CD8-positive, alpha-beta memory T cell (primary cell): Measurements from ENCODE around the gene GNE. TPM values are rescaled to one million over a fixed set of nuclear protein-coding genes. Genes with fewer than 3 reads are reported as not detected.
A peak's percentile ranks its signal among the peaks of the same experiment; 100 is the strongest.
"Not testable (repeated sequence)": the region's sequence is repeated elsewhere in the genome, so short reads cannot be mapped to it uniquely, and the experiment has no call there.

Source experiments
- CTCF ChIA-PET: fragments of 350-600 bp; sonication (Branson Sonifier 250); formaldehyde crosslinking; loops from one replicate; lab custom pipeline; 2021; ENCODE audit warnings: antibody characterized with exemption; lab: Charles Lee
- POLR2A ChIA-PET: fragments of 350-600 bp; sonication (Branson Sonifier 250); formaldehyde crosslinking; loops from one replicate; lab custom pipeline; 2021; ENCODE audit warnings: antibody characterized with exemption; lab: Charles Lee
- DNase-seq, 5 donors: peaks; one replicate each; pipeline versions ENCODE4 v3.0.0 to v3.0.0-alpha.2; 2020 to 2022; ENCODE audit warnings: mixed read lengths in 1 of 5
- H3K27ac ChIP-seq: one replicate; pipeline ENCODE4 v1.7.0; 2013; ENCODE audit warnings: low read depth, mild to moderate bottlenecking, low read length, moderate library complexity
- H3K27me3 ChIP-seq: 2 replicates; pipeline ENCODE4 v1.7.0; 2013; ENCODE audit warnings: low read length, mild to moderate bottlenecking; ENCODE audit not compliant: insufficient read depth, poor library complexity, severe bottlenecking
- H3K36me3 ChIP-seq: 2 replicates; pipeline ENCODE4 v1.7.0; 2013; ENCODE audit warnings: mild to moderate bottlenecking, low read length, moderate library complexity; ENCODE audit not compliant: insufficient read depth
- H3K4me1 ChIP-seq: 2 replicates; pipeline ENCODE4 v1.7.0; 2013; ENCODE audit warnings: mild to moderate bottlenecking, low read length, moderate library complexity; ENCODE audit not compliant: insufficient read depth
- H3K4me3 ChIP-seq: 2 replicates; pipeline ENCODE4 v1.7.0; 2013; ENCODE audit warnings: mild to moderate bottlenecking, low read length
- H3K9me3 ChIP-seq: 2 replicates; pipeline ENCODE4 v1.7.0; 2013; ENCODE audit warnings: mild to moderate bottlenecking, low read length
- H3K27ac Mint-ChIP-seq, 8 donors: one replicate each; pipeline ENCODE4 v1.8.0; 2020 to 2021; ENCODE audit warnings: mixed read lengths in 8 of 8, mild to moderate bottlenecking in 6 of 8, inconsistent platforms in 3 of 8, moderate library complexity in 3 of 8
- H3K27me3 Mint-ChIP-seq, 2 donors: one replicate each; pipeline ENCODE4 v1.8.0; 2020 to 2021; ENCODE audit warnings: mixed read lengths in 2 of 2, mild to moderate bottlenecking in 1 of 2, moderate library complexity in 1 of 2
- H3K36me3 Mint-ChIP-seq, 3 donors: one replicate each; pipeline ENCODE4 v1.8.0; 2020 to 2021; ENCODE audit warnings: mixed read lengths in 3 of 3, inconsistent platforms in 1 of 3, mild to moderate bottlenecking in 1 of 3
- H3K4me1 Mint-ChIP-seq, 3 donors: one replicate each; pipeline ENCODE4 v1.8.0; 2020 to 2021; ENCODE audit warnings: mixed read lengths in 3 of 3, inconsistent platforms in 1 of 3, mild to moderate bottlenecking in 1 of 3
- H3K4me3 Mint-ChIP-seq, 7 donors: one replicate each; pipeline ENCODE4 v1.8.0; 2020 to 2021; ENCODE audit warnings: mixed read lengths in 7 of 7, mild to moderate bottlenecking in 6 of 7, moderate library complexity in 4 of 7, inconsistent platforms in 2 of 7
- H3K9me3 Mint-ChIP-seq, 5 donors: one replicate each; pipeline ENCODE4 v1.8.0; 2020 to 2022; ENCODE audit warnings: mixed read lengths in 5 of 5, mild to moderate bottlenecking in 3 of 5, moderate library complexity in 2 of 5, inconsistent platforms in 1 of 5
- polyA plus RNA-seq: library from polyadenylated mRNA; unstranded; fragments of 300-500 nt; fragmentation: Illumina TruSeq; gene quantifications from one replicate; pipeline ENCODE4 v1.2.3, GENCODE V29; 2021
- total RNA-seq, 2 experiments: library from RNA; stranded (reverse); gene quantifications; one replicate each; pipeline ENCODE4 v1.2.3, GENCODE V29; 2021

Gene GNE
- total and polyA plus RNA-seq, 3 experiments from 2014 or later = 5.8 to 12.7 (median 11.6) TPM

GRCh38 chr9:36245906-36246305, 12.3 kb downstream of the GNE start:
- H3K36me3 Mint-ChIP-seq = peaks cover 0 to 56% (median 2%) of the 10 kb centered on the region in 3 donors
- no peaks in the 10 kb centered on the region for H3K9me3 ChIP-seq

DNA sequence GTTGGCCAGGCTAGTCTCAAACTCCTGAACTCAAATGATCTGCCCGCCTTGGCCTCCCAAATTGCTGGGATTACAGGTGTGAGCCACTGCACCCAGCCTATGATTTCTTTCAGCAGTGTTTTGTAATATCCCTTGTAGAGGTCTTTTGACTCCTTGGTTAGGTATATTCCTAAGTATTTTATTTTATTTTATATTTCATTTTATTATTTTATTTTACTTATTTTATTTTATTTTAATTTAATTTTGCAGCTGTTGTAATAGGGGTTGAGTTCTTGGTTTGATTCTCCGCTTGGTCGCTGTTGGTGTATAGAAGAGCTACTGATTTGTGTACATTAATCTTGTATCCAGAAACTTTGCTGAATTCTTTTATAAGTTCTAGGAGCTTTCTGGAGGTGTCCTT, 18.6 kb downstream of the GNE start:
- H3K9me3 ChIP-seq, H3K27me3 Mint-ChIP-seq, H3K36me3 ChIP-seq, H3K9me3 Mint-ChIP-seq, H3K4me3 Mint-ChIP-seq, H3K27ac Mint-ChIP-seq, CTCF ChIA-PET, H3K27ac ChIP-seq, H3K27me3 ChIP-seq, H3K4me3 ChIP-seq, DNase-seq, POLR2A ChIA-PET, H3K4me1 ChIP-seq, H3K4me1 Mint-ChIP-seq: not testable (repeated sequence)
- H3K36me3 Mint-ChIP-seq = peaks cover 3 to 58% (median 11%) of the 10 kb centered on the region in 3 donors

More at GRCh38 chr9:36245906-36246305, 12.3 kb downstream of the GNE start:
- Mint-ChIP-seq H3K4me3 (no peak overlapping the region), H3K27me3 (no peaks in the 10 kb centered on the region), H3K4me1 (peaks cover 10 to 19% (median 17%) of the 10 kb centered on the region in 3 donors), H3K27ac (no peak overlapping the region), H3K9me3 (no peaks in the 10 kb centered on the region)
- Histone ChIP-seq H3K4me3 (no peak overlapping the region), H3K27ac (no peak overlapping the region), H3K27me3 (no peaks in the 10 kb centered on the region), H3K36me3 (no peaks in the 10 kb centered on the region), H3K4me1 (no peaks in the 10 kb centered on the region)
- ChIA-PET POLR2A (no interaction called here), CTCF (interaction anchor here (1.0 kb wide), 1 partner anchor 83 kb away, joined by 4 read pairs; no protein-coding TSS in a partner anchor)
- no peak for DNase-seq

DNA sequence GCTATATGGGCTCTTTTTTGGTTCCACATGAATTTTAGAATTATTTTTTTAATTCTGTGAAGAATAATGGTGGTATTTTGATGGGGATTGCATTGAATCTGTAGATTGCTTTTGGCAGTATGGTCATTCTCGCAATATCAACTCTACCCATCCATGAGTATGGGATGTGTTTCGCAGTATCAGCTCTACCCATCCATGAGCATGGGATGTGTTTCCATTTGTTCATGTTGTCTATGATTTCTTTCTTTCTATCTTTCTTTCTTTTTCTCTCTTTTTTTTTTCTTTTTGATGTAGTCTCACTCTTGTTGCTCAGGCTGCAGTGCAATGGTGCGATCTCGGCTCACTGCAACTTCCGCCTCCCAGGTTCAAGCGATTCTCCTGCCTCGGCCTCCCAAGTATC, 19.0 kb downstream of the GNE start:
- Mint-ChIP-seq H3K36me3 (peaks cover 3 to 60% (median 11%) of the 10 kb centered on the region in 3 donors), H3K27ac (peak overlapping the region in 1 of 8 donors; percentile 89)
- H3K9me3 Mint-ChIP-seq, H3K27ac ChIP-seq, H3K27me3 ChIP-seq, H3K4me3 ChIP-seq, H3K4me3 Mint-ChIP-seq, DNase-seq, H3K36me3 ChIP-seq, H3K27me3 Mint-ChIP-seq, H3K9me3 ChIP-seq, POLR2A ChIA-PET, CTCF ChIA-PET, H3K4me1 Mint-ChIP-seq, H3K4me1 ChIP-seq: not testable (repeated sequence)

DNA sequence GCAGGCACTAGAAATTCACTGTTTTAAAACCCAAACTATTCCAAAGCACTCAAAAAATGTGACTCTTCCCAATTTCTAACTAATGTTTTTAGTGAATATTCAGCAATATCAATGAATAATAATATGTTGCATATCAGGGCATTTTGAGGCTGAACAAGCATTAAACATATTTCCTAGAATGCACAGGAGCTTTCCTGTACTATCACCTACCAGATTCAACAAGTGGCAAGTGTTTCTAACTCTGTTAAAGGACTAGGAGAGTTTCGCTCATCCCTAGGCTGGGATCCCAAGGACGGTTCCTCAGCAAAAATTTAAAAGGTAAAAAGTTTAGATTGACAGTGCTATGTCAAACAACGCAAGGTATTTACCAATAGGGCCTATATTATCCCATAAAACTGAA, 21.0 kb downstream of the GNE start:
- H3K4me3 ChIP-seq = no peak overlapping the region
- H3K4me1 ChIP-seq = no peaks in the 10 kb centered on the region
- peaks cover 3 to 7% (median 4%) of the 10 kb centered on the region in 3 donors for H3K4me1 Mint-ChIP-seq
- POLR2A ChIA-PET = no interaction called here
- peaks cover 8% of the 10 kb centered on the region for H3K36me3 ChIP-seq
- no peak for DNase-seq
- no peak overlapping the region for H3K27ac Mint-ChIP-seq
- H3K4me3 Mint-ChIP-seq = no peak overlapping the region
- CTCF ChIA-PET = no interaction called here
- H3K27me3 Mint-ChIP-seq = no peaks in the 10 kb centered on the region
- H3K36me3 Mint-ChIP-seq = peaks cover 3 to 65% (median 13%) of the 10 kb centered on the region in 3 donors
- H3K27me3 ChIP-seq = no peaks in the 10 kb centered on the region
- H3K9me3 Mint-ChIP-seq = no peaks in the 10 kb centered on the region
- no peaks in the 10 kb centered on the region for H3K9me3 ChIP-seq
- no peak overlapping the region for H3K27ac ChIP-seq

GRCh38 chr9:36222449-36222848, 35.8 kb downstream of the GNE start:
- DNase-seq = no peak
- Mint-ChIP-seq H3K27ac (peak overlapping the region in 1 of 8 donors; percentile 35), H3K27me3 (no peaks in the 10 kb centered on the region), H3K9me3 (peaks cover 0 to 7% (median 4%) of the 10 kb centered on the region in 5 donors), H3K36me3 (peaks cover 24 to 89% (median 31%) of the 10 kb centered on the region in 3 donors), H3K4me3 (peak overlapping the region in 1 of 7 donors; percentile 23), H3K4me1 (peaks cover 19 to 22% (median 20%) of the 10 kb centered on the region in 3 donors)
- ChIA-PET POLR2A (no interaction called here), CTCF (interaction anchor here (0.7 kb wide), 1 partner anchor 31 kb away, joined by 4 read pairs; the partner anchor contains the start of gene CLTA)
- H3K27me3 ChIP-seq = no peaks in the 10 kb centered on the region
- H3K9me3 ChIP-seq = peaks cover 8% of the 10 kb centered on the region
- no peak overlapping the region for H3K4me3 ChIP-seq
- peaks cover 4% of the 10 kb centered on the region for H3K4me1 ChIP-seq
- no peak overlapping the region for H3K27ac ChIP-seq
- H3K36me3 ChIP-seq = peaks cover 29% of the 10 kb centered on the region

- H3K27ac ChIP-seq = no peak overlapping the region
- DNase-seq = no peak
- H3K27ac Mint-ChIP-seq = peak overlapping the region in 1 of 8 donors; percentile 69
- H3K9me3 Mint-ChIP-seq = peaks cover 0 to 7% (median 4%) of the 10 kb centered on the region in 5 donors
- H3K36me3 Mint-ChIP-seq = peaks cover 19 to 89% (median 28%) of the 10 kb centered on the region in 3 donors
- H3K27me3 Mint-ChIP-seq = no peaks in the 10 kb centered on the region
- H3K27me3 ChIP-seq = no peaks in the 10 kb centered on the region
- H3K4me3 ChIP-seq = no peak overlapping the region
- H3K4me1 ChIP-seq = peaks cover 8% of the 10 kb centered on the region
- peaks cover 23 to 25% (median 23%) of the 10 kb centered on the region in 3 donors for H3K4me1 Mint-ChIP-seq
- ChIA-PET POLR2A (no interaction called here), CTCF (no interaction called here)
- H3K9me3 ChIP-seq = peaks cover 8% of the 10 kb centered on the region
- peaks cover 26% of the 10 kb centered on the region for H3K36me3 ChIP-seq
- no peak overlapping the region for H3K4me3 Mint-ChIP-seq
These were observed 36.6 kb downstream of the GNE start for GRCh38 chr9:36221667-36222066.

DNA sequence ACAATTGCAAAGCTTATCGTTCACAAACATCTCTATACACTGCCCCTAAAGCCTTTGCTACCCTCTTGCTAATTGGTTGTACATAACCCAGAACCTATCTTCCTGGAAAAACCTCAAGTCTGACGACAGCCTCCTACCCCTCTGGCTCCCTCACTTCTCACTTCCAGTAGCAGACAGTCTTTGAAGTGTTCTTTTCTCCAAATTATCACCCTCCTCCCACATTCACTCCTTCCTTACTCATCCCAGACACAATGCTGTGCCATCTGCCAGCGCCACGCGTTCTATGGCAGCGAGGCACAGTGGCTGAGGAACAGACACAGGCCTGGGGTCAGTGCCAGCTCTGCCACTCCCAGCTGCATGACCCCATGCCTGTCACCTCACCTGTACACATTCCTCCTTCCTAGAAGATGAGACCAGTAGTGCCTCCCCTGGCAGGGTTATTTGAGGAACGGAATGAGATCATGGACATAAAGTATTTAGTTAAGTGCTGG, 39.8 kb downstream of the GNE start:
- Histone ChIP-seq H3K27me3 (no peaks in the 10 kb centered on the region), H3K27ac (no peak overlapping the region), H3K4me3 (no peak overlapping the region), H3K9me3 (peaks cover 8% of the 10 kb centered on the region), H3K36me3 (peaks cover 22% of the 10 kb centered on the region), H3K4me1 (peaks cover 17% of the 10 kb centered on the region)
- Mint-ChIP-seq H3K36me3 (peaks cover 16 to 88% (median 22%) of the 10 kb centered on the region in 3 donors), H3K9me3 (peaks cover 0 to 7% (median 4%) of the 10 kb centered on the region in 5 donors), H3K27ac (peak overlapping the region in 7 of 8 donors; percentile 12 to 87 (median 60)), H3K27me3 (no peaks in the 10 kb centered on the region), H3K4me3 (peak overlapping the region in 4 of 7 donors; percentile 13 to 35 (median 21)), H3K4me1 (peaks cover 25 to 40% (median 39%) of the 10 kb centered on the region in 3 donors)
- no peak for DNase-seq
- POLR2A ChIA-PET = no interaction called here
- CTCF ChIA-PET = no interaction called here

DNA sequence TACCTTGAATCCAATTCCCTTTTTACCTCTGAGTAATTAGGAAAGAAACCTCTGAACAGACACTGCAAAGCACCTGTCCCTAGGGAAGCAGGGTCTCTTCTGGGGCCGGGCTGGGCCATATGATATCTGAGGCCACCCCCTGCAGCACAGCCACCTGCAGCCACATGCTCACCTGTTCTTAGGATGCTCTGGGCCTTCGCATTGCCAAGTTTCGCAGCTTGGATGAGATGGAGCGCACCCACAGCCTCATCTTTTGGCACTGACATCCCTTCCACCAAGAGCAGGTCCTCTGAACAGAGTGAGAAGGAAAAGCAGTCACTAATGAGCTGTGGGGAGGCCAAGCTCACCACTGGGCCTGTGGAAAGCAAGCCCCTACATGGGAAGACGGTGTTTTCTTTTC, 40.2 kb downstream of the GNE start:
- Mint-ChIP-seq H3K4me1 (peaks cover 29 to 44% (median 44%) of the 10 kb centered on the region in 3 donors), H3K4me3 (no peak overlapping the region), H3K9me3 (peaks cover 0 to 7% (median 4%) of the 10 kb centered on the region in 5 donors), H3K27me3 (no peaks in the 10 kb centered on the region), H3K36me3 (peaks cover 12 to 88% (median 18%) of the 10 kb centered on the region in 3 donors), H3K27ac (peak overlapping the region; percentile 12 to 87 (median 58))
- no peak for DNase-seq
- H3K36me3 ChIP-seq = peaks cover 21% of the 10 kb centered on the region
- H3K4me1 ChIP-seq = peaks cover 17% of the 10 kb centered on the region
- no peak overlapping the region for H3K27ac ChIP-seq
- H3K27me3 ChIP-seq = no peaks in the 10 kb centered on the region
- H3K4me3 ChIP-seq = no peak overlapping the region
- H3K9me3 ChIP-seq = peaks cover 7% of the 10 kb centered on the region
- ChIA-PET POLR2A (no interaction called here), CTCF (no interaction called here)
